ENCODE data around the gene EPHB1. TPM values are rescaled to one million over a fixed set of nuclear protein-coding genes. Genes with fewer than 3 reads are reported as not detected.

The EPHB1 gene
- total and polyA plus RNA-seq, 2 experiments from 2014 or later, result 0.43 to 0.81 TPM

GRCh38 chr3:135304378-135304777 is 509.3 kb downstream of the EPHB1 start:
- Histone ChIP-seq H2AFZ (no peak overlapping the region), H3K4me1 (ENCODE audit: insufficient read depth) (no peaks in the 10 kb centered on the region), H3K27ac (no peak overlapping the region), H3K9me2 (ENCODE audit: insufficient read depth) (no peaks in the 10 kb centered on the region), H4K20me1 (ENCODE audit: insufficient read depth) (no peaks in the 10 kb centered on the region), H3K9ac (no peak overlapping the region), H3K79me2 (ENCODE audit: insufficient read depth) (no peaks in the 10 kb centered on the region), H3K4me3 (no peak overlapping the region), H3K9me3 (ENCODE audit: low read depth) (no peaks in the 10 kb centered on the region), H3F3A (ENCODE audit: insufficient read depth) (no peaks in the 10 kb centered on the region), H3K27me3 (replicated peaks; ENCODE audit: insufficient read depth) (no peaks in the 10 kb centered on the region), H3K36me3 (ENCODE audit: low read depth) (no peaks in the 10 kb centered on the region), H3K4me2 (ENCODE audit: unreplicated experiment) (no peak overlapping the region)
- TF ChIP-seq EZH2phosphoT487 (IDR thresholded peaks at IDR 0.05; ENCODE audit: insufficient read depth, low read depth) (no peak), EZH2 (IDR thresholded peaks at IDR 0.05; ENCODE audit: insufficient read depth, poor library complexity, severe bottlenecking) (no peak)
- in situ Hi-C loops (cut with MboI), result no loop called here
- DNase-seq, result peak; percentile 7
- WGBS, 2 experiments (ENCODE audit: low coverage in 1 of 2, low lambda C conversion rate in 2 of 2, missing lambda C conversion rate in 2 of 2), result 19 to 30% methylated on average over 1 of the region's 1 CpG

Small RNA genes within 50 kb of the gene (small RNA-seq; reads per million reads assigned to genes)
- not detected for gene RNA5SP141 (ENCODE audit: low read depth, low replicate concordance)
- gene RNU6-1174P (ENCODE audit: low read depth, low replicate concordance), result not detected

Other genes starting within 250 kb of the EPHB1 start
- 0.51 and 0.76 TPM in 2 replicates for gene KY, start 144.2 kb upstream of the EPHB1 start, total RNA-seq (2014; rRNA removed; shearing (Covaris generic))
- gene KY, start 144.2 kb upstream of the EPHB1 start, polyA plus RNA-seq (2016; fragmentation: Nextera tagmentation; extraction: Ambion mirVana), result 0.39 and 0.65 TPM in 2 replicates